Right lobe of liver (tissue), 6 donors: ENCODE data around the gene RPL39. TPM values are rescaled to one million over a fixed set of nuclear protein-coding genes. Genes with fewer than 3 reads are reported as not detected.

Source experiments
- ATAC-seq, 4 donors: fragments of 200-7000 bp; cut with Tn5 transposase; one replicate each; pipeline ENCODE4 v1.9.1; 2020; ENCODE audit warnings: mild to moderate bottlenecking in 4 of 4, moderate library complexity in 4 of 4
- DNase-seq, 3 donors: peaks; one replicate each; pipeline ENCODE4 v3.0.0-alpha.2; 2020
- H3K27ac ChIP-seq, 3 donors: fragments of 200-600 bp; one replicate each; pipeline ENCODE4 v1.8.0; 2022
- H3K27me3 ChIP-seq, 2 donors: fragments of 200-600 bp; one replicate each; pipeline ENCODE4 v1.8.0; 2022
- H3K36me3 ChIP-seq, 4 donors: fragments of 200-600 bp; sonication (generic) in 1 of 4; one replicate each; pipeline versions ENCODE4 v1.5.1 to v1.8.0; 2017 to 2022; ENCODE audit warnings: control low read depth in 1 of 4
- H3K4me1 ChIP-seq, 4 donors: fragments of 200-600 bp; sonication (generic) in 1 of 4; one replicate each; pipeline versions ENCODE4 v1.5.1 to v1.8.0; 2017 to 2022; ENCODE audit warnings: control low read depth in 1 of 4
- H3K4me3 ChIP-seq, 3 donors: fragments of 200-600 bp; one replicate each; pipeline ENCODE4 v1.8.0; 2022
- H3K9me3 ChIP-seq, 4 donors: fragments of 200-600 bp; sonication (generic) in 1 of 4; one replicate each; pipeline versions ENCODE4 v1.5.1 to v1.8.0; 2017 to 2022; ENCODE audit warnings: control low read depth in 1 of 4
- POLR2A ChIP-seq: fragments of 450-650 bp; IDR thresholded peaks from one replicate; pipeline ENCODE4 v1.6.1; 2017; ENCODE audit warnings: antibody characterized with exemption, mild to moderate bottlenecking
- WGBS: methylation state at CpG from one replicate; pipeline ENCODE4 v1.1.6; 2018; ENCODE audit warnings: low coverage, low lambda C conversion rate; ENCODE audit not compliant: insufficient coverage; ENCODE audit errors: missing lambda C conversion rate; 5-methylcytosine and 5-hydroxymethylcytosine counted together
- intact Hi-C, 2 donors: fragments of 100-400 bp; cut with DNase I; formaldehyde crosslinking; loops; one replicate each; pipeline versions ENCODE4 v1.11.2 to v1.14.1; 2022
- total RNA-seq, 6 experiments: library from RNA; depleted of rRNA in 2 of 6; stranded (reverse); fragments of >200 nt in 2 of 6; fragmentation: NEBNext Ultra II Directional in 3 of 6; extraction: Animal tissue kit (Norgen Biotek cat#: 25700) in 3 of 6; gene quantifications; one replicate each; pipeline versions ENCODE4 v1.1.0 to v1.2.4, GENCODE V29; 2016 to 2023
- TF ChIP-seq, protein P1 (sequence below), 4 donors: fragments of 200-600 bp in 3 of 4; fragments of 450-650 bp in 1 of 4; IDR thresholded peaks; one replicate each; pipeline versions ENCODE4 v1.5.1 to v1.8.0; 2016 to 2022; ENCODE audit warnings: antibody characterized with exemption in 4 of 4, mild to moderate bottlenecking in 2 of 4
- donor health status: DM: no; HTN: yes; CAD: no.
- donor health status: DM: no; HTN: no; CAD: no.
- donor health status: DM: no; HTN: no; CAD: no.
- donor health status: DM: no; HTN: yes; CAD: no.
- donor health status: DM: no; HTN: yes; CAD: no.

The RPL39 gene
- total RNA-seq, 6 experiments from 2014 or later = 587 to 2,308 (median 667) TPM

DNA sequence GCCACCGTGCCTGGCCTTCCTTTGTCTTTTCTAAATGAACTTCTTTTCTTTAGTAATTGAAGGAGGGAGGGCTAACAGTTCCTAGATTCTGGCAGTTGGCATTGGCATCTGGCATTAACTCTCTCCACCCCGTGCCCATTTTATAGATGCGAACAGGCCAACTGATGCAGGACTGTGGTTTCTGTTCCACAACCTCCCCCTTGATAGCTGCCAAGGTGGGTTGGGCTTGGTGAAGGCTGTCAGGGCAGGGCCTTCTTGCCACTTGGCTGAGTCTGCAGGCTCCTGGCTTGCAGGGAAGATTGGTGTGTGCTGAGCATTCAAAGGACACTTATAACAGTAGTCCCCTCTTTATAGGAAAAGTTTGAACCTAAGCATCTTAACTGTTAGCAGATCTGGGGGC is 28.7 kb downstream of the RPL39 start:
- Histone ChIP-seq H3K27me3 (no peaks in the 10 kb centered on the region), H3K27ac (no peak overlapping the region), H3K4me3 (no peak overlapping the region), H3K9me3 (no peaks in the 10 kb centered on the region), H3K4me1 (no peaks in the 10 kb centered on the region), H3K36me3 (no peaks in the 10 kb centered on the region)
- intact Hi-C loops = no loop called here
- 56% methylated on average over 3 of the region's 3 CpGs for WGBS
- TF ChIP-seq POLR2A = no peak
- TF ChIP-seq, protein P1, sequence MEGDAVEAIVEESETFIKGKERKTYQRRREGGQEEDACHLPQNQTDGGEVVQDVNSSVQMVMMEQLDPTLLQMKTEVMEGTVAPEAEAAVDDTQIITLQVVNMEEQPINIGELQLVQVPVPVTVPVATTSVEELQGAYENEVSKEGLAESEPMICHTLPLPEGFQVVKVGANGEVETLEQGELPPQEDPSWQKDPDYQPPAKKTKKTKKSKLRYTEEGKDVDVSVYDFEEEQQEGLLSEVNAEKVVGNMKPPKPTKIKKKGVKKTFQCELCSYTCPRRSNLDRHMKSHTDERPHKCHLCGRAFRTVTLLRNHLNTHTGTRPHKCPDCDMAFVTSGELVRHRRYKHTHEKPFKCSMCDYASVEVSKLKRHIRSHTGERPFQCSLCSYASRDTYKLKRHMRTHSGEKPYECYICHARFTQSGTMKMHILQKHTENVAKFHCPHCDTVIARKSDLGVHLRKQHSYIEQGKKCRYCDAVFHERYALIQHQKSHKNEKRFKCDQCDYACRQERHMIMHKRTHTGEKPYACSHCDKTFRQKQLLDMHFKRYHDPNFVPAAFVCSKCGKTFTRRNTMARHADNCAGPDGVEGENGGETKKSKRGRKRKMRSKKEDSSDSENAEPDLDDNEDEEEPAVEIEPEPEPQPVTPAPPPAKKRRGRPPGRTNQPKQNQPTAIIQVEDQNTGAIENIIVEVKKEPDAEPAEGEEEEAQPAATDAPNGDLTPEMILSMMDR (IDR thresholded peaks at IDR 0.05) = no peak
- DNase-seq (no peak), ATAC-seq (no peak)

DNA sequence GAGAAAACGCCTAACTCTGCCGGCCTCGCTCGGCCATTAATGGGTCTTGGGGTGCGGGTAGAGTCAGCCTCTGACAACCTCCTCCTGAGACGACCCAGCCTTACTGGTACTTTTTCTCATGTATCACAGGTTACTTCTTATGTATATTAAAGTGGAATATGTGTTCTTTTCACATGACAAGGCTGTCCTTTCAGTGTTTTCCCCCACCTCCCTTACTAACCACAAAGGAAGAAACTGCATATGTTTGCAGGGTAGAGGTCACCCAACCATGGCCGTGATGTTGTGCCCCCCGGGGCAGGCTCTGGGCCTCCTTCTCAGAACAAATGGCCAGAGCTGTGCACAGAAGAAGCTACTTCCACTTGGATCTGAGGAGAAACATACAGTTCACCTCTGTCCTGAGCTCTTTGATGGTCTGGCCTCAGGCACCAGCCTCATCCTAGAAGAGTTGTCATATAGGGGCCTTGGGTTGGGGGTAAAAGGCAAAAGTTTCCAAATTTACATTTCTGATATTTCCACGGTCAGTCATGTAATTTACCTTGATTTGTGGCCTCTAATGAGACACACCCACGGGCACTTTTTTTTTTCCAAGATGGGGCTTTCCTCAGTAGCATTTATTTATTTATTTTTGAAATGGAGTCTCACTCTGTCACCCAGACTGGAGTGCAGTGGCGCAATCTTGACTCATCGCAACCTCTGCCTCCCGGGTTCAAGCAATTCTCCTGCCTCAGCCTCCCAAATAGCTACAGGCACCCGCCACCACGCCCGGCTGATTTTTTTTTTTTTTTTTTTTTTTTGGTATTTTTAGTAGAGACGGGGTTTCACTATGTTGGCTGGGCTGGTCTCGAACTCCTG is 31.2 kb downstream of the RPL39 start:
- WGBS = 74% methylated on average over 14 of the region's 18 CpGs
- intact Hi-C loops = no loop called here
- DNase-seq (no peak), ATAC-seq (no peak)
- Histone ChIP-seq H3K4me3 (no peak overlapping the region), H3K4me1 (no peaks in the 10 kb centered on the region), H3K36me3 (no peaks in the 10 kb centered on the region), H3K9me3 (no peaks in the 10 kb centered on the region), H3K27me3 (no peaks in the 10 kb centered on the region), H3K27ac (no peak overlapping the region)
- TF ChIP-seq, protein P1 (IDR thresholded peaks at IDR 0.05) = no peak
- TF ChIP-seq POLR2A = no peak

DNA sequence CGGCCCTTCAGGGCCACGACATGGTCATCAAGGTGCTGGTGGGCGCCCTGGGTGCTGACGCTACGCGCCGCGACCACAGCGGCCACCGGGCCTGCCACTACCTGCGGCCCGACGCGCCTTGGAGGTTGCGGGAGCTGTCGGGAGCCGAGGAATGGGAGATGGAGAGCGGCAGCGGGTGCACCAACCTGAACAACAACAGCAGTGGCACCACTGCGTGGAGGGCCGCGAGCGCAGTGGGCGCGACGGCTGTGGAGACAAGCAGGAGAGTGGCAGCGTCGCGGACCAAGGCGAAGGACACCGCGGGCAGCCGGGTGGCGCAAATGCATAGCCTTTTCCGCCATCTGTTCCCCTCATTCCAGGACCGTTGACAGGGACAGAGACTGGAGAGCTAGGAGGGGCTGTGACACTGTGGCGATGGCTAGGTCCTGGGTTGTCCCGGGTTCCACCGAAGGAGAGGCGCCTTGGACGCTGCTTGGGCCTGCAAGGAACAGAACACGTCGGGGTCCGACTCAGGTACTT is 32.1 kb downstream of the RPL39 start:
- WGBS = 65% methylated on average over 4 of the region's 44 CpGs
- ATAC-seq (no peak), DNase-seq (no peak)
- no peaks in the 10 kb centered on the region for H3K4me1 ChIP-seq
- TF ChIP-seq, protein P1 (IDR thresholded peaks at IDR 0.05) = no peak
- no peak for TF ChIP-seq POLR2A
- peak overlapping the region in 2 of 3 donors; percentile 39 to 56 for H3K4me3 ChIP-seq
- H3K36me3 ChIP-seq = no peaks in the 10 kb centered on the region
- H3K27ac ChIP-seq = no peak overlapping the region
- no peaks in the 10 kb centered on the region for H3K9me3 ChIP-seq
- no peaks in the 10 kb centered on the region for H3K27me3 ChIP-seq
- intact Hi-C loops = no loop called here

DNA sequence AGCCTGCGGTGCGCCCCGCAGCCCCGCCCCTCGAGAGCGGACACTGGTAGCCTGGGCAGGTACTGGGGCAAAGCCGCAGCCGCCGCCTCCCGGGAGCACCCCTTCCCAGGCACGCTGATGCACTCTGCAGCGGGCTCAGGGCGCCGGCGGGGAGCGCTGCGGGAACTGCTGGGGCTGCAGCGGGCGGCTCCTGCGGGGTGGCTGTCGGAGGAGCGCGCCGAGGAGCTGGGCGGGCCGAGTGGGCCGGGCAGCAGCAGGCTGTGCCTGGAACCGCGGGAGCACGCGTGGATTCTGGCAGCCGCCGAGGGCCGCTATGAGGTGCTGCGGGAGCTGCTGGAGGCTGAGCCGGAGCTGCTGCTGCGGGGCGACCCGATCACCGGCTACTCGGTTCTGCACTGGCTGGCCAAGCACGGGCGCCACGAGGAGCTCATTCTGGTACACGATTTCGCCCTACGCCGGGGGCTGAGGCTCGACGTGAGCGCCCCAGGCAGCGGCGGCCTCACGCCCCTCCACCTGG is 32.6 kb downstream of the RPL39 start:
- ATAC-seq (peak; percentile 46 to 65 (median 55)), DNase-seq (peak in 1 of 3 donors; percentile 47)
- H3K27me3 ChIP-seq = no peaks in the 10 kb centered on the region
- TF ChIP-seq, protein P1 (IDR thresholded peaks at IDR 0.05) = no peak
- intact Hi-C loops = no loop called here
- H3K4me3 ChIP-seq = peak overlapping the region; percentile 39 to 56 (median 40)
- no peak overlapping the region for H3K27ac ChIP-seq
- no peaks in the 10 kb centered on the region for H3K9me3 ChIP-seq
- H3K4me1 ChIP-seq = no peaks in the 10 kb centered on the region
- no peaks in the 10 kb centered on the region for H3K36me3 ChIP-seq
- WGBS = no CpG with 5 or more reads among the region's 54 CpGs
